H1 (cell line): ENCODE measurements around the gene XK. TPM values are rescaled to one million over a fixed set of nuclear protein-coding genes. Genes with fewer than 3 reads are reported as not detected.

Experiments used
- RFX5 ChIP-seq: IDR thresholded peaks from 2 replicates; pipeline ENCODE4 v1.6.1; 2011; ENCODE audit warnings: low read depth, low read length, improper control_type of control experiment, borderline replicate concordance
- RXRA ChIP-seq: IDR thresholded peaks from 2 replicates; pipeline ENCODE4 v1.6.1; 2011; ENCODE audit warnings: low read depth, mild to moderate bottlenecking, low read length, moderate library complexity; ENCODE audit not compliant: insufficient read depth
- SP4 ChIP-seq: IDR thresholded peaks from 2 replicates; pipeline ENCODE4 v1.6.1; 2012; ENCODE audit warnings: low read length, inconsistent platforms
- TAF1 ChIP-seq: IDR thresholded peaks from 2 replicates; pipeline ENCODE4 v1.6.1; 2011; ENCODE audit warnings: mild to moderate bottlenecking, low read depth, low read length
- TBP ChIP-seq: IDR thresholded peaks from 2 replicates; pipeline ENCODE4 v1.6.1; 2011; ENCODE audit warnings: low read depth, low read length, improper control_type of control experiment
- polyA plus RNA-seq, 7 experiments: library from polyadenylated mRNA; depleted of rRNA in 3 of 7; stranded (reverse) in 5 of 7; unstranded in 2 of 7; fragments of >200 nt in 5 of 7; fragments of 200-250 nt in 2 of 7; gene quantifications; 1 replicate in 5 of 7; 2 replicates in 1 of 7; 4 replicates in 1 of 7; pipeline versions ENCODE4 v1.2.1 to v1.2.3, GENCODE V29; 2011 to 2013; ENCODE audit warnings: missing spikeins in 2 of 7, mixed read lengths in 2 of 7
- total RNA-seq: library from RNA; stranded (reverse); fragmentation: NEBNext Ultra II Directional; extraction: Animal tissue kit (Norgen Biotek cat#: 25700); gene quantifications from 2 replicates; pipeline ENCODE4 v1.2.1, GENCODE V29; 2021
- TF ChIP-seq, protein P1 (sequence below): fragments of 300-600 bp; sonication (generic); IDR thresholded peaks from 2 replicates; pipeline ENCODE4 v1.7.1; 2012; ENCODE audit warnings: low read length, moderate library complexity, mild to moderate bottlenecking, inconsistent platforms; ENCODE audit not compliant: insufficient replicate concordance
- TF ChIP-seq, protein P2 (sequence below): IDR thresholded peaks from 2 replicates; pipeline ENCODE4 v1.6.1; 2011; ENCODE audit warnings: low read length, improper control_type of control experiment
- TF ChIP-seq, protein P3 (sequence below): IDR thresholded peaks from 2 replicates; pipeline ENCODE4 v1.6.1; 2012; ENCODE audit warnings: inconsistent platforms

XK gene
- total and polyA plus RNA-seq, 2 of the 8 experiments (the other 6 are each of a cell fraction or from before 2014, with no cell fraction given): 0.76 to 0.84 TPM

DNA sequence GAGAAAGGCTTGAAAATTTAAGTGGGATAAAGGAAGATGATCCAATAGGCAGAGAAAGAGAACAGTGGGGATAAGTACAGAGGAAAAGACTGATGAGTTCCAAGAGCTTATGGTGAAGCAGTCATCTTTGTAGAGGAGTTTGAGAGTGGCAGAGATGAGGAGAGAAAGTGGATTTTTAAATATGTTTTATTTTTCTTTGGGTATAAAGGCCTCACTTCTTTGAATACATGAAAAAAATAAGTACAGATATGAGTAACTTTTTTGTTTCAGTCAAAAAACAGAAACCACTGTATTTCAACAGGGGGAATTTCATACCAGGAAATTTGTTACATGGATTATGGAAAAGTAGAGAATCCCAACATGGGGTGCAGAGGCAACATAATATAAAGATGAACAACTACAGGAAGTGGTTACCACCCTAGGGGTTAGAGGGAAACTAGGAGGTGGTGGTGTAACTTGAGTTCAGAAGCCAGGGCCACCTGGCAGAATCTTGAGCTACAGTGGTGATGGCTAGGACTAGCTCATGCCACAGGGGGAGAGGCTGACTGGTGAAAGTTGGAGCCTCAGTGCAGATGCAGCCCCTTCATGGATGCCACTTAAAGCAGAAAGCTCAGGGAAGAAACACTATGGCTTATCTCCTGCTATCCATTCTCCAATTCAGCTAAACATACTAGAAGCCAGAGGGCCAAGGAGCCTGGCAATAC, 90.8 kb downstream of the XK start (continued):
- TF ChIP-seq, protein P1, sequence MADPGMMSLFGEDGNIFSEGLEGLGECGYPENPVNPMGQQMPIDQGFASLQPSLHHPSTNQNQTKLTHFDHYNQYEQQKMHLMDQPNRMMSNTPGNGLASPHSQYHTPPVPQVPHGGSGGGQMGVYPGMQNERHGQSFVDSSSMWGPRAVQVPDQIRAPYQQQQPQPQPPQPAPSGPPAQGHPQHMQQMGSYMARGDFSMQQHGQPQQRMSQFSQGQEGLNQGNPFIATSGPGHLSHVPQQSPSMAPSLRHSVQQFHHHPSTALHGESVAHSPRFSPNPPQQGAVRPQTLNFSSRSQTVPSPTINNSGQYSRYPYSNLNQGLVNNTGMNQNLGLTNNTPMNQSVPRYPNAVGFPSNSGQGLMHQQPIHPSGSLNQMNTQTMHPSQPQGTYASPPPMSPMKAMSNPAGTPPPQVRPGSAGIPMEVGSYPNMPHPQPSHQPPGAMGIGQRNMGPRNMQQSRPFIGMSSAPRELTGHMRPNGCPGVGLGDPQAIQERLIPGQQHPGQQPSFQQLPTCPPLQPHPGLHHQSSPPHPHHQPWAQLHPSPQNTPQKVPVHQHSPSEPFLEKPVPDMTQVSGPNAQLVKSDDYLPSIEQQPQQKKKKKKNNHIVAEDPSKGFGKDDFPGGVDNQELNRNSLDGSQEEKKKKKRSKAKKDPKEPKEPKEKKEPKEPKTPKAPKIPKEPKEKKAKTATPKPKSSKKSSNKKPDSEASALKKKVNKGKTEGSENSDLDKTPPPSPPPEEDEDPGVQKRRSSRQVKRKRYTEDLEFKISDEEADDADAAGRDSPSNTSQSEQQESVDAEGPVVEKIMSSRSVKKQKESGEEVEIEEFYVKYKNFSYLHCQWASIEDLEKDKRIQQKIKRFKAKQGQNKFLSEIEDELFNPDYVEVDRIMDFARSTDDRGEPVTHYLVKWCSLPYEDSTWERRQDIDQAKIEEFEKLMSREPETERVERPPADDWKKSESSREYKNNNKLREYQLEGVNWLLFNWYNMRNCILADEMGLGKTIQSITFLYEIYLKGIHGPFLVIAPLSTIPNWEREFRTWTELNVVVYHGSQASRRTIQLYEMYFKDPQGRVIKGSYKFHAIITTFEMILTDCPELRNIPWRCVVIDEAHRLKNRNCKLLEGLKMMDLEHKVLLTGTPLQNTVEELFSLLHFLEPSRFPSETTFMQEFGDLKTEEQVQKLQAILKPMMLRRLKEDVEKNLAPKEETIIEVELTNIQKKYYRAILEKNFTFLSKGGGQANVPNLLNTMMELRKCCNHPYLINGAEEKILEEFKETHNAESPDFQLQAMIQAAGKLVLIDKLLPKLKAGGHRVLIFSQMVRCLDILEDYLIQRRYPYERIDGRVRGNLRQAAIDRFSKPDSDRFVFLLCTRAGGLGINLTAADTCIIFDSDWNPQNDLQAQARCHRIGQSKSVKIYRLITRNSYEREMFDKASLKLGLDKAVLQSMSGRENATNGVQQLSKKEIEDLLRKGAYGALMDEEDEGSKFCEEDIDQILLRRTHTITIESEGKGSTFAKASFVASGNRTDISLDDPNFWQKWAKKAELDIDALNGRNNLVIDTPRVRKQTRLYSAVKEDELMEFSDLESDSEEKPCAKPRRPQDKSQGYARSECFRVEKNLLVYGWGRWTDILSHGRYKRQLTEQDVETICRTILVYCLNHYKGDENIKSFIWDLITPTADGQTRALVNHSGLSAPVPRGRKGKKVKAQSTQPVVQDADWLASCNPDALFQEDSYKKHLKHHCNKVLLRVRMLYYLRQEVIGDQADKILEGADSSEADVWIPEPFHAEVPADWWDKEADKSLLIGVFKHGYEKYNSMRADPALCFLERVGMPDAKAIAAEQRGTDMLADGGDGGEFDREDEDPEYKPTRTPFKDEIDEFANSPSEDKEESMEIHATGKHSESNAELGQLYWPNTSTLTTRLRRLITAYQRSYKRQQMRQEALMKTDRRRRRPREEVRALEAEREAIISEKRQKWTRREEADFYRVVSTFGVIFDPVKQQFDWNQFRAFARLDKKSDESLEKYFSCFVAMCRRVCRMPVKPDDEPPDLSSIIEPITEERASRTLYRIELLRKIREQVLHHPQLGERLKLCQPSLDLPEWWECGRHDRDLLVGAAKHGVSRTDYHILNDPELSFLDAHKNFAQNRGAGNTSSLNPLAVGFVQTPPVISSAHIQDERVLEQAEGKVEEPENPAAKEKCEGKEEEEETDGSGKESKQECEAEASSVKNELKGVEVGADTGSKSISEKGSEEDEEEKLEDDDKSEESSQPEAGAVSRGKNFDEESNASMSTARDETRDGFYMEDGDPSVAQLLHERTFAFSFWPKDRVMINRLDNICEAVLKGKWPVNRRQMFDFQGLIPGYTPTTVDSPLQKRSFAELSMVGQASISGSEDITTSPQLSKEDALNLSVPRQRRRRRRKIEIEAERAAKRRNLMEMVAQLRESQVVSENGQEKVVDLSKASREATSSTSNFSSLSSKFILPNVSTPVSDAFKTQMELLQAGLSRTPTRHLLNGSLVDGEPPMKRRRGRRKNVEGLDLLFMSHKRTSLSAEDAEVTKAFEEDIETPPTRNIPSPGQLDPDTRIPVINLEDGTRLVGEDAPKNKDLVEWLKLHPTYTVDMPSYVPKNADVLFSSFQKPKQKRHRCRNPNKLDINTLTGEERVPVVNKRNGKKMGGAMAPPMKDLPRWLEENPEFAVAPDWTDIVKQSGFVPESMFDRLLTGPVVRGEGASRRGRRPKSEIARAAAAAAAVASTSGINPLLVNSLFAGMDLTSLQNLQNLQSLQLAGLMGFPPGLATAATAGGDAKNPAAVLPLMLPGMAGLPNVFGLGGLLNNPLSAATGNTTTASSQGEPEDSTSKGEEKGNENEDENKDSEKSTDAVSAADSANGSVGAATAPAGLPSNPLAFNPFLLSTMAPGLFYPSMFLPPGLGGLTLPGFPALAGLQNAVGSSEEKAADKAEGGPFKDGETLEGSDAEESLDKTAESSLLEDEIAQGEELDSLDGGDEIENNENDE: no peak
- TF ChIP-seq SP4: no peak
- TF ChIP-seq TBP: no peak
- no peak for TF ChIP-seq RXRA
- TF ChIP-seq, protein P2, sequence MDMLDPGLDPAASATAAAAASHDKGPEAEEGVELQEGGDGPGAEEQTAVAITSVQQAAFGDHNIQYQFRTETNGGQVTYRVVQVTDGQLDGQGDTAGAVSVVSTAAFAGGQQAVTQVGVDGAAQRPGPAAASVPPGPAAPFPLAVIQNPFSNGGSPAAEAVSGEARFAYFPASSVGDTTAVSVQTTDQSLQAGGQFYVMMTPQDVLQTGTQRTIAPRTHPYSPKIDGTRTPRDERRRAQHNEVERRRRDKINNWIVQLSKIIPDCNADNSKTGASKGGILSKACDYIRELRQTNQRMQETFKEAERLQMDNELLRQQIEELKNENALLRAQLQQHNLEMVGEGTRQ: no peak
- no peak for TF ChIP-seq TAF1
- TF ChIP-seq RFX5: no peak
- TF ChIP-seq, protein P3, sequence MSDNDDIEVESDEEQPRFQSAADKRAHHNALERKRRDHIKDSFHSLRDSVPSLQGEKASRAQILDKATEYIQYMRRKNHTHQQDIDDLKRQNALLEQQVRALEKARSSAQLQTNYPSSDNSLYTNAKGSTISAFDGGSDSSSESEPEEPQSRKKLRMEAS: no peak
